Fibroblast of lung (primary cell): ENCODE data around the gene CHCHD6.

ENCODE experiments used
- CTCF ChIP-seq, 2 donors: IDR thresholded peaks in 1 of 2; conservative IDR thresholded peaks in 1 of 2; 1 replicate in 1 of 2; 2 replicates in 1 of 2; pipeline ENCODE4 v1.5.1; 2011 to 2012; ENCODE audit warnings: low read length in 2 of 2, control low read depth in 1 of 2, inconsistent platforms in 1 of 2, low read depth in 1 of 2, mild to moderate bottlenecking in 1 of 2
- EZH2 ChIP-seq: IDR thresholded peaks from 2 replicates; pipeline ENCODE4 v1.5.1; 2012; ENCODE audit warnings: low read length, control low read depth, mild to moderate bottlenecking; ENCODE audit errors: missing control alignments

GRCh38 chr3:126988451-126989021 lies 284.5 kb downstream of the CHCHD6 start:
- TF ChIP-seq CTCF (conservative IDR thresholded peaks at IDR 0.05 in 1 of 2, IDR thresholded peaks at IDR 0.05 in 1 of 2; ENCODE audit: low read depth in 1 of 2, low read length in 2 of 2), result no peak
- TF ChIP-seq EZH2, result no peak
